Subcutaneous adipose tissue (tissue), 4 donors: ENCODE measurements around the gene PLCG2. TPM values are rescaled to one million over a fixed set of nuclear protein-coding genes. Genes with fewer than 3 reads are reported as not detected.

Experiments
- CTCF ChIP-seq: fragments of 450-650 bp; IDR thresholded peaks from one replicate; pipeline ENCODE4 v1.5.1; 2016; ENCODE audit warnings: low read depth, mild to moderate bottlenecking, control low read depth, antibody characterized with exemption, moderate library complexity
- total RNA-seq, 4 donors: library from RNA; depleted of rRNA; stranded (reverse); fragments of >200 nt; gene quantifications; one replicate each; pipeline ENCODE4 v1.1.0, GENCODE V29; 2016

PLCG2 gene
- total RNA-seq, 4 donors from 2014 or later: 19.8 to 34.9 (median 23.8) TPM

- no peak for TF ChIP-seq CTCF
These were observed 63.6 kb downstream of the PLCG2 start for GRCh38 chr16:81842564-81843242.

GRCh38 chr16:81843243-81843582 lies 64.1 kb downstream of the PLCG2 start:
- TF ChIP-seq CTCF: no peak

- no peak for TF ChIP-seq CTCF
These were observed 64.6 kb downstream of the PLCG2 start for GRCh38 chr16:81843683-81844082.

- TF ChIP-seq CTCF: no peak
These were observed 67.0 kb downstream of the PLCG2 start for GRCh38 chr16:81846105-81846504.

GRCh38 chr16:81848306-81848853 lies 69.3 kb downstream of the PLCG2 start:
- no peak for TF ChIP-seq CTCF

- TF ChIP-seq CTCF: no peak
These were observed 71.3 kb downstream of the PLCG2 start for GRCh38 chr16:81850197-81850944.

GRCh38 chr16:81852347-81852746 lies 73.3 kb downstream of the PLCG2 start:
- TF ChIP-seq CTCF: no peak
